ENCODE measurements around the gene CDH22.

The CDH22 gene

DNA sequence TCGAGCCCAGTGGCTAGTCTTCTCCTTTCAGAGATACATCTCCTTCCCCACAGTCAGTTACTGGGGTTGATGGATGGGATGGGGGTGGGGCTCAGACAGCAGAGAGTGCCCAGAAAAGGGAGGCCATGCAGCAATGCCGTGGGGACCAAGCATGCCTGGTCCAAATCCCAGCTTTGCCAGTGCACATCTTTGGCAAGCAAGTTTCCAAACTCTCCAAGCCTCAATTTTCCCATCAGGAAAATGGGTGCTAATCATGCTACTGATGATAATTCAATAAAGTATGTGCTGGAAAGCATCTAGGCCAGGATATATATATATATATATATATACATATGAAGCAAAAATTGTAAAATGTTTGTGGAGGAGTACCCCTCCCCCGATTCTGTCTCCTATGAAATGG is 111.3 kb downstream of the CDH22 start:
- no peaks in the 10 kb centered on the region for H3K79me1 ChIP-seq (ENCODE audit: low read length)
- H3K36me3 ChIP-seq (ENCODE audit: control insufficient read depth, insufficient read depth, low read length), result no peaks in the 10 kb centered on the region
- no peak overlapping the region for H4K8ac ChIP-seq (ENCODE audit: low read depth, low read length)
- no peak overlapping the region for H3K4me2 ChIP-seq (ENCODE audit: low read length)
- no peak overlapping the region for H2AK5ac ChIP-seq (ENCODE audit: low read length)
- H3K4ac ChIP-seq (ENCODE audit: low read depth, low read length), result no peak overlapping the region
- H3K9ac ChIP-seq (ENCODE audit: low read length), result no peak overlapping the region
- no peaks in the 10 kb centered on the region for H3K4me1 ChIP-seq (ENCODE audit: control insufficient read depth, low read depth, low read length)
- no peak overlapping the region for H3K4me3 ChIP-seq (ENCODE audit: low read length)
- no peaks in the 10 kb centered on the region for H3K79me2 ChIP-seq (ENCODE audit: control insufficient read depth, insufficient read depth, low read length)
- no peak overlapping the region for H3K18ac ChIP-seq (ENCODE audit: low read length)
- no peak overlapping the region for H2BK5ac ChIP-seq (ENCODE audit: low read length)
- no CpG with 5 or more reads among the region's 3 CpGs for WGBS (ENCODE audit: extremely low coverage, insufficient coverage, low lambda C conversion rate)
- H3K27ac ChIP-seq (ENCODE audit: low read depth, low read length), result no peak overlapping the region
- DNase-seq, result no peak
- H4K5ac ChIP-seq (ENCODE audit: low read length), result no peak overlapping the region
- no peak overlapping the region for H2BK120ac ChIP-seq (ENCODE audit: low read depth, low read length)
- H3K56ac ChIP-seq (ENCODE audit: low read length), result no peak overlapping the region
- H3K23ac ChIP-seq (ENCODE audit: low read length), result no peak overlapping the region
- no peaks in the 10 kb centered on the region for H3K27me3 ChIP-seq (ENCODE audit: insufficient read depth, low read length, poor library complexity)
- no peak overlapping the region for H2BK15ac ChIP-seq (replicated peaks; ENCODE audit: low read depth)

DNA sequence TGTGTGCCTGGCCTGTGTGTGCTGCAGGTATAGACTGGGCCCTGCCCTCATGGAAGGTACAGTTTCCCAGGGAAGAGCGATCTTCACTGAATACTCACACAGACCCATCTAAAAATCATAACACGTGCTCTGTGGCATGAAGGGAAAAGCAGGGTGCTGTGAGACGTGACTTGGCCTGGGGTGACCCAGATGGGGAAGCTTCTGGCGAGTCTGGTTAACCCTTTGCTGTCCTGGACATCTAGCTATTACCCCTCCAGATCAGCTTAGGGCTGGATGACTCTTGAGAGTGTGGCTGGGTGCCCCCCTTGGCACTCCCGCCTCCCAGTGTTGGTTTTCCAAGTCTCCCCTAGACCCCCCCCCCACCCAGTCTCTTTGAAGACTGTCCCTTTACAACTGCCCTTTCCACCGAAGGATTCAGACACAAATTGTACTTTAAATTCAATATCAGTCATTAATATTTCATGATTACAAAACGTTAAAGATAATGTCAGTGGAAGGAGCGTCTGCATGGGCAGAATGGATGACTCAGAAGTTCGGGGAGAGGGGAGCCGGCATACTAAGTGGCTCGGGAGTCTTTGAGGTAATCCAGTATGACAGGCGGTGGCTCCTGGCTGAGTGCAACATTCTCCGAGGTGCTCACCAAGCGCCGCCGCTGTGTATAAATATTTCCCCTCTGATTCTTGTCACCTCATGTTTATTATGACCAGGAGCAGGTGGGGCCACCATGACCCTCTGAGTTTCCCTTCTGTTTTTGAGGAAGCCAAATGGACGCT is 112.8 kb downstream of the CDH22 start:
- WGBS (ENCODE audit: extremely low coverage, insufficient coverage, low lambda C conversion rate), result no CpG with 5 or more reads among the region's 17 CpGs
- Histone ChIP-seq H3K4ac (ENCODE audit: low read depth, low read length) (no peak overlapping the region), H3K79me2 (ENCODE audit: control insufficient read depth, insufficient read depth, low read length) (no peaks in the 10 kb centered on the region), H3K4me2 (ENCODE audit: low read length) (no peak overlapping the region), H2BK15ac (replicated peaks; ENCODE audit: low read depth) (no peak overlapping the region), H3K79me1 (ENCODE audit: low read length) (no peaks in the 10 kb centered on the region), H3K27ac (ENCODE audit: low read depth, low read length) (no peak overlapping the region), H2BK120ac (ENCODE audit: low read depth, low read length) (no peak overlapping the region), H2BK5ac (ENCODE audit: low read length) (no peak overlapping the region), H4K5ac (ENCODE audit: low read length) (no peak overlapping the region), H3K4me1 (ENCODE audit: control insufficient read depth, low read depth, low read length) (no peaks in the 10 kb centered on the region), H3K4me3 (ENCODE audit: low read length) (no peak overlapping the region), H3K27me3 (ENCODE audit: insufficient read depth, low read length, poor library complexity) (no peaks in the 10 kb centered on the region), H3K56ac (ENCODE audit: low read length) (no peak overlapping the region), H3K18ac (ENCODE audit: low read length) (no peak overlapping the region), H3K23ac (ENCODE audit: low read length) (no peak overlapping the region), H4K8ac (ENCODE audit: low read depth, low read length) (no peak overlapping the region), H3K9ac (ENCODE audit: low read length) (no peak overlapping the region), H2AK5ac (ENCODE audit: low read length) (no peak overlapping the region), H3K36me3 (ENCODE audit: control insufficient read depth, insufficient read depth, low read length) (no peaks in the 10 kb centered on the region)
- DNase-seq, result no peak

DNA sequence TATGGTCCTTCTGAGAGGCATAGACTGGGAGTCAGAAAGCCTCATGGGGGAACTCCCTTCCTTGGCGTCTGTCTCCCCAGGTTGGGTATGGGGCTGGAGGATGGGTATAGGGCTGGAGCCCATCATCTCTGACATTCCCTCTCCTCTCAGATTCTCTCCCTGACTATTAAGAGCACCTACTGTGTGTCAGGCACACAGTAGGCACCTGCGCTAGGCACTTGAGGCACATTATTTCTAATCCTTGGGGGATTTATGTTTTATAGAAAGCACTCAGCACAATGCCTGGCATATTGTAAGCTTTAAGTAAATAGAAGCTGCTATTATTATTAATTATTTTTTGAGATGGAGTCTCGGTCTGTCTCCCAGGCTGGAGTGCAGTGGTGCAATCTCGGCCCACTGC is 113.9 kb downstream of the CDH22 start:
- Histone ChIP-seq H3K27me3 (ENCODE audit: insufficient read depth, low read length, poor library complexity) (no peaks in the 10 kb centered on the region), H2BK120ac (ENCODE audit: low read depth, low read length) (no peak overlapping the region)
- WGBS (ENCODE audit: extremely low coverage, insufficient coverage, low lambda C conversion rate), result no CpG with 5 or more reads among the region's 4 CpGs

DNA sequence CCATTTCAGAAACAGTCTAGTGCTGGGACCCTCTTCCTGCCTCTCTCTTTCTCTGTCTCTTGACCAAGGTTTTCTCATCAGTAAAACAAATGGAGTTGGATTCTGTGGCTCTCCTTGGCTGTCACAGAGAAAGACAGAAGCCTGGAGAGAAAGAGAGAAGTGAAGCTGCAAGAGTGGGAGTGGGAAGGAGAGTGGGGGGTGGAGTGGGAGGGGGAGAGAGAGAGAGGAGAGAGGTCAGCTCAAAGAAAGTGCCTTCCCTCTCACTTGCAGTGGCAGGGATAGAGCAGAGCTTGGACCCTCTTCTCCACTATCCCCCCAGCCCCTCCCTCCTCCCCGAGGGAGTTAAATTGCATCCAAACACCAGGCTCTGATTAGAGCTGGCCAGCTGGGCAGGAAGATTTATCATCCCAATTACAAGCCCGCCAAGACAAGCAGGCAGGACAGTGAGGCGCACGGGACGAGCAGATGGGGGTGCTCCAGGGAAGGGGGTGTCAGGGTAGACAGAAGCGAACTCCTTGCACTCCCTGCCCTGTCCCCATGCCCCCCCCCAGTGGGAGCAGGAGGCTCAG is 115.8 kb downstream of the CDH22 start:
- no CpG with 5 or more reads among the region's 6 CpGs for WGBS (ENCODE audit: extremely low coverage, insufficient coverage, low lambda C conversion rate)

More for the DNA sequence above, 113.9 kb downstream of the CDH22 start:
- H2AK5ac ChIP-seq (ENCODE audit: low read length), result no peak overlapping the region
- no peak overlapping the region for H3K4me2 ChIP-seq (ENCODE audit: low read length)
- no peak overlapping the region for H3K9ac ChIP-seq (ENCODE audit: low read length)
- no peak overlapping the region for H3K23ac ChIP-seq (ENCODE audit: low read length)
- no peaks in the 10 kb centered on the region for H3K79me1 ChIP-seq (ENCODE audit: low read length)
- no peaks in the 10 kb centered on the region for H3K36me3 ChIP-seq (ENCODE audit: control insufficient read depth, insufficient read depth, low read length)
- H3K4ac ChIP-seq (ENCODE audit: low read depth, low read length), result no peak overlapping the region
- no peak overlapping the region for H3K27ac ChIP-seq (ENCODE audit: low read depth, low read length)
- H3K18ac ChIP-seq (ENCODE audit: low read length), result no peak overlapping the region
- no peak overlapping the region for H3K4me3 ChIP-seq (ENCODE audit: low read length)
- no peak overlapping the region for H2BK15ac ChIP-seq (replicated peaks; ENCODE audit: low read depth)
- H2BK5ac ChIP-seq (ENCODE audit: low read length), result no peak overlapping the region
- no peak overlapping the region for H4K5ac ChIP-seq (ENCODE audit: low read length)
- DNase-seq, result no peak
- no peaks in the 10 kb centered on the region for H3K79me2 ChIP-seq (ENCODE audit: control insufficient read depth, insufficient read depth, low read length)
- H3K56ac ChIP-seq (ENCODE audit: low read length), result no peak overlapping the region
- no peaks in the 10 kb centered on the region for H3K4me1 ChIP-seq (ENCODE audit: control insufficient read depth, low read depth, low read length)
- no peak overlapping the region for H4K8ac ChIP-seq (ENCODE audit: low read depth, low read length)

DNA sequence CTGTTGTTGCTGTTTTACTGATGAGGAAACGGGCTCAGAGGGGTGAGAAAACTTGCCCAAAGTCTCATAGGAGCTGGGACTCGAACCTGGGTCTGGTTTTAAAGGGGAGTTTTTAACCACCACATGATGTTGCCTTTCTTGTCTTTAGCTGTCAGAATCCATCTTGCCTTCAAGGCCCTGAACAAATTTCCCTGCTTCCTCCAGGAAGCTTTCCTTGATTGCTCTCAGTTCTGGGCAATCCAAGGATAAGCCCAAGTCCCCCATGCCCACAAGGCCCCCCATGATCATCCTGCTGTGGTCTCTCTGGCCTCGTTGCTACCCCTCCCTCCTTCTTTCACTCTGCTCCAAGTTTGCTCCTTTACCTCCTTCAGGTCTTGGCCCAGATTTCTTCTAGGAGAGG is 116.7 kb downstream of the CDH22 start:
- no peak overlapping the region for H2BK5ac ChIP-seq (ENCODE audit: low read length)
- no peaks in the 10 kb centered on the region for H3K27me3 ChIP-seq (ENCODE audit: insufficient read depth, low read length, poor library complexity)
- H3K27ac ChIP-seq (ENCODE audit: low read depth, low read length), result no peak overlapping the region
- H2BK15ac ChIP-seq (replicated peaks; ENCODE audit: low read depth), result no peak overlapping the region
- no peaks in the 10 kb centered on the region for H3K79me2 ChIP-seq (ENCODE audit: control insufficient read depth, insufficient read depth, low read length)
- no peak overlapping the region for H2BK120ac ChIP-seq (ENCODE audit: low read depth, low read length)
- H2AK5ac ChIP-seq (ENCODE audit: low read length), result no peak overlapping the region
- no peak overlapping the region for H4K5ac ChIP-seq (ENCODE audit: low read length)
- H3K56ac ChIP-seq (ENCODE audit: low read length), result no peak overlapping the region
- no peak overlapping the region for H3K18ac ChIP-seq (ENCODE audit: low read length)
- H3K4me3 ChIP-seq (ENCODE audit: low read length), result no peak overlapping the region
- no CpG with 5 or more reads among the region's 3 CpGs for WGBS (ENCODE audit: extremely low coverage, insufficient coverage, low lambda C conversion rate)
- H3K4me1 ChIP-seq (ENCODE audit: control insufficient read depth, low read depth, low read length), result no peaks in the 10 kb centered on the region
- no peak for DNase-seq
- no peak overlapping the region for H3K4ac ChIP-seq (ENCODE audit: low read depth, low read length)
- no peak overlapping the region for H3K9ac ChIP-seq (ENCODE audit: low read length)
- no peak overlapping the region for H3K23ac ChIP-seq (ENCODE audit: low read length)
- no peaks in the 10 kb centered on the region for H3K36me3 ChIP-seq (ENCODE audit: control insufficient read depth, insufficient read depth, low read length)
- H4K8ac ChIP-seq (ENCODE audit: low read depth, low read length), result no peak overlapping the region
- H3K79me1 ChIP-seq (ENCODE audit: low read length), result no peaks in the 10 kb centered on the region
- no peak overlapping the region for H3K4me2 ChIP-seq (ENCODE audit: low read length)

More for the DNA sequence above, 115.8 kb downstream of the CDH22 start:
- no peaks in the 10 kb centered on the region for H3K4me1 ChIP-seq (ENCODE audit: control insufficient read depth, low read depth, low read length)
- DNase-seq, result no peak
- no peak overlapping the region for H2AK5ac ChIP-seq (ENCODE audit: low read length)
- H3K79me1 ChIP-seq (ENCODE audit: low read length), result no peaks in the 10 kb centered on the region
- no peak overlapping the region for H2BK120ac ChIP-seq (ENCODE audit: low read depth, low read length)
- no peaks in the 10 kb centered on the region for H3K79me2 ChIP-seq (ENCODE audit: control insufficient read depth, insufficient read depth, low read length)
- no peaks in the 10 kb centered on the region for H3K36me3 ChIP-seq (ENCODE audit: control insufficient read depth, insufficient read depth, low read length)
- H2BK5ac ChIP-seq (ENCODE audit: low read length), result no peak overlapping the region
- H3K27ac ChIP-seq (ENCODE audit: low read depth, low read length), result no peak overlapping the region
- H4K8ac ChIP-seq (ENCODE audit: low read depth, low read length), result no peak overlapping the region
- no peak overlapping the region for H3K56ac ChIP-seq (ENCODE audit: low read length)
- no peak overlapping the region for H3K23ac ChIP-seq (ENCODE audit: low read length)
- no peak overlapping the region for H2BK15ac ChIP-seq (replicated peaks; ENCODE audit: low read depth)
- H4K5ac ChIP-seq (ENCODE audit: low read length), result no peak overlapping the region
- no peak overlapping the region for H3K4me3 ChIP-seq (ENCODE audit: low read length)
- no peak overlapping the region for H3K9ac ChIP-seq (ENCODE audit: low read length)
- no peak overlapping the region for H3K18ac ChIP-seq (ENCODE audit: low read length)
- no peaks in the 10 kb centered on the region for H3K27me3 ChIP-seq (ENCODE audit: insufficient read depth, low read length, poor library complexity)
- no peak overlapping the region for H3K4ac ChIP-seq (ENCODE audit: low read depth, low read length)
- no peak overlapping the region for H3K4me2 ChIP-seq (ENCODE audit: low read length)

DNA sequence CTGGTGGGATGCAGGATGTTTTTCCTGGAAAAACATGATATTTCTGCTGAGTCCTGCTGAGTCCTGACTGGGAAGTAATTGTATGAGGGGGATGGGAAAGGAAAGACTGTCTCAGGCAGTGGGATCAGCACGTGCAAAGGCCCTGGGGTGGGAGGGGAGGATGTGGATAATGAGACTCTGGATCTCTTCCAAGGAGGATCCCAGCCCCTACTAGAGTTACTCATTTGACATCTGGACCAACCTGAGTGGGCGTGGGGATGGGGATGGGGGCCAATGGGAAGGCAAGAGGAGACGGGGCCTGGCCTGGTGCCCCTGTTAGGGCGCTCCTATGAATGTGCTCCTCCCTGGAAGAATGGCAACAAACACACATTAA is 117.1 kb downstream of the CDH22 start:
- Histone ChIP-seq H3K18ac (ENCODE audit: low read length) (no peak overlapping the region), H3K27me3 (ENCODE audit: insufficient read depth, low read length, poor library complexity) (no peaks in the 10 kb centered on the region), H4K5ac (ENCODE audit: low read length) (no peak overlapping the region), H2BK120ac (ENCODE audit: low read depth, low read length) (no peak overlapping the region), H2BK15ac (replicated peaks; ENCODE audit: low read depth) (no peak overlapping the region), H3K4ac (ENCODE audit: low read depth, low read length) (no peak overlapping the region), H3K79me1 (ENCODE audit: low read length) (no peaks in the 10 kb centered on the region), H3K4me3 (ENCODE audit: low read length) (no peak overlapping the region), H3K4me1 (ENCODE audit: control insufficient read depth, low read depth, low read length) (no peaks in the 10 kb centered on the region), H3K27ac (ENCODE audit: low read depth, low read length) (no peak overlapping the region), H2AK5ac (ENCODE audit: low read length) (no peak overlapping the region), H3K23ac (ENCODE audit: low read length) (no peak overlapping the region), H3K56ac (ENCODE audit: low read length) (no peak overlapping the region), H3K36me3 (ENCODE audit: control insufficient read depth, insufficient read depth, low read length) (no peaks in the 10 kb centered on the region), H3K4me2 (ENCODE audit: low read length) (no peak overlapping the region), H3K9ac (ENCODE audit: low read length) (no peak overlapping the region), H3K79me2 (ENCODE audit: control insufficient read depth, insufficient read depth, low read length) (no peaks in the 10 kb centered on the region), H4K8ac (ENCODE audit: low read depth, low read length) (no peak overlapping the region), H2BK5ac (ENCODE audit: low read length) (no peak overlapping the region)
- WGBS (ENCODE audit: extremely low coverage, insufficient coverage, low lambda C conversion rate), result no CpG with 5 or more reads among the region's 4 CpGs
- no peak for DNase-seq
